Measurements from ENCODE around the gene CCDC106. TPM values are rescaled to one million over a fixed set of nuclear protein-coding genes. Genes with fewer than 3 reads are reported as not detected.

The CCDC106 gene
- total RNA-seq, 1 experiment from 2014 or later: 36.0 TPM

DNA sequence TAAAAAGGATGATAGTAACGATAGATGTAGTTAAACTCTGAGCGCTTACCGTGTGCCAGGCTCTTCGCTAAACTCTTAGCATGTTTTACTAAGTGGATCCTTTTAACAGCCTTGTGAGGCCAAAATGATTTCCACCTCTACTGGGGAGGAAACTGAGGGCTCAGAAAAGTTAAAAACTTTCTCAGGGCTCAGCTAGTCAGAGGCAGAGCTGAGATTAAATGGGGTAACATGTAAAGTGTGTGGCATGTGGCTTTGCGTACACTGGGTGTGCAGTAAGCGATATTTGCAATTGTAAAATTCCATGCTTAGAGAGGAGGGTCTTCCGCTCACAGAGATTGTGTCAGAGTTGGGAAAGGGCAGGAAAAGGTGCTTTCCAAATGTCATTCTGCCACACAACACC lies 8.5 kb downstream of the CCDC106 start:
- Histone ChIP-seq H3K9ac (ENCODE audit: low read length) (peak overlapping the region; percentile 99), H3K36me3 (ENCODE audit: low read depth, low read length) (peaks cover 42% of the 10 kb centered on the region), H3K79me2 (ENCODE audit: low read length) (peaks cover 67% of the 10 kb centered on the region), H3F3A (ENCODE audit: low read length, unreplicated experiment) (no peaks in the 10 kb centered on the region), H3K9me2 (replicated peaks; ENCODE audit: low read length) (no peaks in the 10 kb centered on the region), H3K27me3 (ENCODE audit: low read length) (no peaks in the 10 kb centered on the region), H3K4me3 (ENCODE audit: low read length) (peak overlapping the region; percentile 88), H4K20me1 (ENCODE audit: low read length) (peaks cover 50% of the 10 kb centered on the region), H2AFZ (ENCODE audit: low read length) (no peak overlapping the region), H3K4me1 (ENCODE audit: insufficient read depth, low read length) (peaks cover 12% of the 10 kb centered on the region), H3K4me2 (ENCODE audit: low read length) (peak overlapping the region; percentile 93), H3K27ac (ENCODE audit: low read length) (no peak overlapping the region), H3K9me3 (ENCODE audit: low read length) (no peaks in the 10 kb centered on the region)
- ChIA-PET CTCF (interaction anchor here (1.0 to 1.3 kb wide), 2 partner anchors 9 to 15 kb away, joined by 3 to 7 read pairs; no protein-coding TSS in a partner anchor), POLR2A (ENCODE audit: unreplicated experiment) (no interaction called here)
- DNase-seq (no peak), ATAC-seq (no peak)
- BruUV-seq (replicated peaks): no TSS peak
- intact Hi-C loops (cut with micrococcal nuclease): loop anchor here (2.0 kb wide), 1 partner anchor 14 kb away; no protein-coding TSS in a partner anchor
- no peak for TF ChIP-seq EZH2phosphoT487 (IDR thresholded peaks at IDR 0.05; ENCODE audit: borderline replicate concordance, low read length)
- TF ChIP-seq EZH2 (IDR thresholded peaks at IDR 0.05; ENCODE audit: low read length, unreplicated experiment): no peak
- TF ChIP-seq, protein P1, sequence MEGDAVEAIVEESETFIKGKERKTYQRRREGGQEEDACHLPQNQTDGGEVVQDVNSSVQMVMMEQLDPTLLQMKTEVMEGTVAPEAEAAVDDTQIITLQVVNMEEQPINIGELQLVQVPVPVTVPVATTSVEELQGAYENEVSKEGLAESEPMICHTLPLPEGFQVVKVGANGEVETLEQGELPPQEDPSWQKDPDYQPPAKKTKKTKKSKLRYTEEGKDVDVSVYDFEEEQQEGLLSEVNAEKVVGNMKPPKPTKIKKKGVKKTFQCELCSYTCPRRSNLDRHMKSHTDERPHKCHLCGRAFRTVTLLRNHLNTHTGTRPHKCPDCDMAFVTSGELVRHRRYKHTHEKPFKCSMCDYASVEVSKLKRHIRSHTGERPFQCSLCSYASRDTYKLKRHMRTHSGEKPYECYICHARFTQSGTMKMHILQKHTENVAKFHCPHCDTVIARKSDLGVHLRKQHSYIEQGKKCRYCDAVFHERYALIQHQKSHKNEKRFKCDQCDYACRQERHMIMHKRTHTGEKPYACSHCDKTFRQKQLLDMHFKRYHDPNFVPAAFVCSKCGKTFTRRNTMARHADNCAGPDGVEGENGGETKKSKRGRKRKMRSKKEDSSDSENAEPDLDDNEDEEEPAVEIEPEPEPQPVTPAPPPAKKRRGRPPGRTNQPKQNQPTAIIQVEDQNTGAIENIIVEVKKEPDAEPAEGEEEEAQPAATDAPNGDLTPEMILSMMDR (conservative IDR thresholded peaks at IDR 0.05; ENCODE audit: low read depth, low read length): no peak

DNA sequence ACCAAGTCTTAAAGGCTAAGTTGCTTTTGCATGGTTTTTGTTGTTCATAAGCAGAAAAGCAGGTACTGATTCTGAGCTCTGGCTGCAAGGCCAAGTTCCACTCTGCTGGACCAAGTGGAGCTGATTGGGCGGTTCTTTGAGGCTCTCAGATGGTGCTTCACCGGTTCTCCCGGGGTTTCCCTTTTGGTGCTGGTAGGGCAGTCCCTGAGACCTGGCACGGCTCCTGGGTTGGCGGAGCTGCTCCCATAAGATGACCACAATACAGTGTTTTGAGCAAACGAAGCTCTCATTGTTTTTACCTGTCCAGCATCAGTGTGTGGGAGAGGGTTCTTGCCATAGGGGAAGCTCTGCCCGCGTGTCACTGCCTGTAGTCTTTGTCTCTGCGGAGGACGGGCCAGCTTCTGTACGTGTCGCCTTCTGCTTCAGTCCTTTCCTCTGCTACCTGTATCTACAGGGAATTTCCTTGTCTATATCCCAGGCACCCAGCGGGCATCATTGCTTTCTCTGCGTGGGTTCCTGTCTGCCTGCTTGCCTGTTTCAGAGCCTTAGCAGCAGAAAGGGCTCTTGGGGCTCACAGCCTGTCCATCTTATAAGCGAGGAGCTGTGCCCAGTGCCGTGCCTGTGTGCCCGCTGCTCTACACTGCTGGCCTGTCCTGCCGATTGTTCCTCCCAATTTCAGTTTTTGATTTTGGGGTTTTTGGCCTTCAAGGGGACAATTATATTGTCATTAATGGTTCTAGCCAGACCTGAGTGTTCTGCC lies 9.2 kb downstream of the CCDC106 start:
- Histone ChIP-seq H3K27me3 (ENCODE audit: low read length) (no peaks in the 10 kb centered on the region), H3K4me2 (ENCODE audit: low read length) (peak overlapping the region; percentile 93), H3K79me2 (ENCODE audit: low read length) (peaks cover 73% of the 10 kb centered on the region), H3K27ac (ENCODE audit: low read length) (no peak overlapping the region), H3K9me3 (ENCODE audit: low read length) (no peaks in the 10 kb centered on the region), H4K20me1 (ENCODE audit: low read length) (peaks cover 50% of the 10 kb centered on the region), H3K36me3 (ENCODE audit: low read depth, low read length) (peaks cover 47% of the 10 kb centered on the region), H3K9me2 (replicated peaks; ENCODE audit: low read length) (no peaks in the 10 kb centered on the region), H3F3A (ENCODE audit: low read length, unreplicated experiment) (no peaks in the 10 kb centered on the region), H2AFZ (ENCODE audit: low read length) (no peak overlapping the region), H3K4me3 (ENCODE audit: low read length) (peak overlapping the region; percentile 88), H3K4me1 (ENCODE audit: insufficient read depth, low read length) (peaks cover 12% of the 10 kb centered on the region), H3K9ac (ENCODE audit: low read length) (peak overlapping the region; percentile 99)
- POLR2A ChIA-PET (ENCODE audit: unreplicated experiment): interaction anchor here (0.6 kb wide), 1 partner anchor 195 kb away, joined by 4 read pairs; no protein-coding TSS in a partner anchor
- no TSS peak for BruUV-seq (replicated peaks)
- ATAC-seq (no peak), DNase-seq (peak; percentile 51)
- CTCF ChIA-PET: interaction anchor here (1.0 to 1.3 kb wide), 2 partner anchors 10 to 14 kb away, joined by 3 to 7 read pairs; no protein-coding TSS in a partner anchor
- intact Hi-C loops (cut with micrococcal nuclease): loop anchor here (2.0 kb wide), 1 partner anchor 14 kb away; no protein-coding TSS in a partner anchor
- TF ChIP-seq, protein P1 (conservative IDR thresholded peaks at IDR 0.05; ENCODE audit: low read depth, low read length): no peak
- no peak for TF ChIP-seq EZH2phosphoT487 (IDR thresholded peaks at IDR 0.05; ENCODE audit: borderline replicate concordance, low read length)
- no peak for TF ChIP-seq EZH2 (IDR thresholded peaks at IDR 0.05; ENCODE audit: low read length, unreplicated experiment)
